ENCODE measurements around the gene XAB2. TPM values are rescaled to one million over a fixed set of nuclear protein-coding genes. Genes with fewer than 3 reads are reported as not detected.

Gene XAB2
- total and polyA plus RNA-seq, 12 donors, result 18.6 to 31.9 (median 22.7) TPM

DNA sequence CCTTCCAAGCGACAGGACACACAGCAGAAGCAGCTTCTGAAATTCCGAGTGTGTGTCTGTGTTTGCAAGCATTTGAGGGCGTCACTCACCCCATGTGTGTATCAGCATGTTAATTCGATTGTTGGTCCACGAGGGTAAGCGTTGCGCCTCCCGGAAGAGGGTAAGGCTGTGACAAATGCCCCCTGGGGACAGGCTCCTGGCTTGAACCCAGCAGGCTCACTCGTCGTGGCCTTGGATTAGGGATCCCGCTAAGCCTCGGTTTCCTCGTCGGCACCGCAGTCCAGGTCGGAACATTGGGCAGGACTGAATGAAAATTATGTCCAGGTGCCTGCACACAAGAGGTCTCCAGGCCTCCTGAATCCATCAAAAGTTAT is 7.0 kb upstream of the XAB2 start:
- H3K4me1 ChIP-seq, result peaks cover 0 to 22% (median 6%) of the 10 kb centered on the region in 9 donors
- peaks cover 0 to 17% (median 0%) of the 10 kb centered on the region in 9 donors for H3K36me3 ChIP-seq
- peaks cover 4 to 36% (median 27%) of the 10 kb centered on the region in 7 donors for H3K27me3 ChIP-seq
- WGBS, 2 donors, result 59 to 61% methylated on average over 16 of the region's 16 CpGs
- TF ChIP-seq, protein P1, sequence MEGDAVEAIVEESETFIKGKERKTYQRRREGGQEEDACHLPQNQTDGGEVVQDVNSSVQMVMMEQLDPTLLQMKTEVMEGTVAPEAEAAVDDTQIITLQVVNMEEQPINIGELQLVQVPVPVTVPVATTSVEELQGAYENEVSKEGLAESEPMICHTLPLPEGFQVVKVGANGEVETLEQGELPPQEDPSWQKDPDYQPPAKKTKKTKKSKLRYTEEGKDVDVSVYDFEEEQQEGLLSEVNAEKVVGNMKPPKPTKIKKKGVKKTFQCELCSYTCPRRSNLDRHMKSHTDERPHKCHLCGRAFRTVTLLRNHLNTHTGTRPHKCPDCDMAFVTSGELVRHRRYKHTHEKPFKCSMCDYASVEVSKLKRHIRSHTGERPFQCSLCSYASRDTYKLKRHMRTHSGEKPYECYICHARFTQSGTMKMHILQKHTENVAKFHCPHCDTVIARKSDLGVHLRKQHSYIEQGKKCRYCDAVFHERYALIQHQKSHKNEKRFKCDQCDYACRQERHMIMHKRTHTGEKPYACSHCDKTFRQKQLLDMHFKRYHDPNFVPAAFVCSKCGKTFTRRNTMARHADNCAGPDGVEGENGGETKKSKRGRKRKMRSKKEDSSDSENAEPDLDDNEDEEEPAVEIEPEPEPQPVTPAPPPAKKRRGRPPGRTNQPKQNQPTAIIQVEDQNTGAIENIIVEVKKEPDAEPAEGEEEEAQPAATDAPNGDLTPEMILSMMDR (IDR thresholded peaks at IDR 0.05), result no peak
- peak overlapping the region in 1 of 10 donors; percentile 95 for H3K27ac ChIP-seq
- intact Hi-C loops (cut with DNase I), result no loop called here
- peak overlapping the region in 4 of 10 donors; percentile 34 to 76 (median 38) for H3K4me3 ChIP-seq
- ATAC-seq, result no peak
- no peak for DNase-seq
- no peaks in the 10 kb centered on the region for H3K9me3 ChIP-seq

DNA sequence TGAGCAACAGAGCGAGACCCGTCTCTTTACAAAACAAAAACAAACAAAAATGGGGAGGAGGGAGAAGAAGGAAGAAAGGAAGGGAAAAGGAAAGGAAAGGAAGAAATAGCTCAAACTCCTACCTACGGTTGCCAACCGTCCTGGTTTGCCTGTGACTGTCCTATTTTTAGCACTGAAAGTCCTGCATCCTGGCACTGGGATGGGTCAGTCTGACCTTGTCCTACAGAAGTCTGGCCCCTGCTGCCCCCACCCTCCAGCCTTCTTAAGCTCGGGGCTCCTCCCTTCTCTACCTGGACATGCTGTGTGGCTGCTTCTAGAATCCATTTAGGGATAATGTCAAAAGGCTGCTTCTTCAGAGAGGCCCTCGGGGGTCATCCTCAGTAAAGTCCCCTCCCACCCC is 6.3 kb upstream of the XAB2 start:
- WGBS, 2 donors, result 39 to 40% methylated on average over 6 of the region's 6 CpGs
- intact Hi-C loops (cut with DNase I), result no loop called here
- ATAC-seq (peak in 1 of 8 donors; percentile 40), DNase-seq (no peak)
- peaks cover 0 to 16% (median 0%) of the 10 kb centered on the region in 9 donors for H3K36me3 ChIP-seq
- H3K27me3 ChIP-seq, result peaks cover 4 to 36% (median 27%) of the 10 kb centered on the region in 7 donors
- no peak overlapping the region for H3K4me3 ChIP-seq
- H3K9me3 ChIP-seq, result no peaks in the 10 kb centered on the region
- H3K27ac ChIP-seq, result no peak overlapping the region
- TF ChIP-seq, protein P1 (IDR thresholded peaks at IDR 0.05), result no peak
- H3K4me1 ChIP-seq, result peaks cover under 1 to 28% (median 11%) of the 10 kb centered on the region in 9 donors

DNA sequence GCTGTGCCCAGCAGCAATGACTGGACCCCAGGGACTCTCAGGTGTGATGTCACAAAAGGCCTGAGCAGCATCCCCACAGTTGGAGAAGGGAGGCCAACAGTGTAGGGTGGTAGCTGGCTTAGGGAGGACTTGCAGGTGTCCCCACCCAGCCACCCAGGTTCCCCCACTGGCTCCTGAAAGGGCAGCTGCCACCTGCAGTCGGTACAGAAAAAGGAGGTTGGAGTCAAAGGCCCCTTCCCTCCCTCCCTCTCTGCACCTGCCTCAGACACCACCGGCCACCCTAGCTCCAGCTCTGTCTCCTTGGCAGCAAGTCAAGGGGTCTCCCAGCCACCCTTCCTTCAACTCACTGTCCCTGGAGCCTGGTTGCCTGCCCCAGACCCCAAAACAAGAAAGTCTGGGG is 4.4 kb upstream of the XAB2 start, which contains the start of gene PCP2:
TSS of gene PCP2 (minus strand) at position 22 of the 400 bp plus-strand sequence. CDS start 262 bp downstream, outside the sequence.
- H3K27ac ChIP-seq, result no peak within 1 kb of the TSS
- H3K36me3 ChIP-seq, result peaks cover 0 to 14% (median 0%) of the 10 kb centered on the region in 9 donors
- TF ChIP-seq, protein P1 (IDR thresholded peaks at IDR 0.05), result no peak
- ATAC-seq (no peak), DNase-seq (no peak)
- intact Hi-C loops (cut with DNase I), result no loop called here
- peaks cover 4 to 32% (median 27%) of the 10 kb centered on the region in 7 donors for H3K27me3 ChIP-seq
- H3K9me3 ChIP-seq, result no peaks in the 10 kb centered on the region
- WGBS, 2 donors, result 36 to 67% methylated on average over 1 to 2 of the region's 2 CpGs
- H3K4me3 ChIP-seq, result no peak within 1 kb of the TSS
- H3K4me1 ChIP-seq, result peaks cover 5 to 38% (median 20%) of the 10 kb centered on the region in 9 donors

DNA sequence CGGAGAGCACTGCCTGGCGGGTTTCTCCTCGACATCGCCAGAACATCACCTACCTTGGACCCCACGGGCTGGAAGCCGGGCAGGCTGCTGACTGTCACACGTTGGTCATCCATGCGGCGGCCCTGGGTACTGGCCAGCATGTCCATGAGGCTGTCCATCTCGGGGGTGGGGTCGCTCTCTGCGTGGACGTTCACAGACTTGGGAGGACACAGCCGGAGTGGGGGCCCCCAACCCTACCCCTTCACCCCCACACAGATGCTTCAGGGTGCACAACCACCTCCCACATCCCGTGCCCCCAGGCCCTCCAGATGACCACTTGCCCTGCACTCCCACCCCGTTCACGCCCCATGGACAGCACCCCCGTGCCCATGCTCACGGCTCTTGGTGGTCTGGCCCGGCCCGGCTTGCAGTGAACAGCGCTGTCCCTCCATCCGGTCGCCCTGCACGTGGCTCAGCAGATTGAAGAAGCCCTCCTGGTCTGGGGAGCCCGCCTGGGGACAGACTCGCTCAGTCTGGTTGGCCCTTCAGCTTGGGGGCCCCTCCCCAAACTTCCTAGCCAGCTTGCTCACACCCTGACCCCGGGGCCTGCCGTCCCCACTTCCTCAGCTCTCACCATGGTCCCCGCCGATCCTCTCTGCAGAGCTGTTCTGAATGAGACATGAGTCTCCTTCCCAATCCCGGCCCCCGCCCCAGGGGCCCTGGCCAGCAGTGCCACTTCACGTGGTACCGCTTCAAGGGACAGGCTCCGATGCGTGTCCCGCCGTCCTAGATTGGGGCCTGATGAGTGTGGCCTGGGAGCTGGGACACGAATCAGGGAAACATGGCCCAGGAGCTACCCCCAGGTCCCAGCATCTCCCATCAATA is 3.2 kb upstream of the XAB2 start:
- peaks cover 11 to 39% (median 32%) of the 10 kb centered on the region in 9 donors for H3K4me1 ChIP-seq
- intact Hi-C loops (cut with DNase I), result no loop called here
- 88 to 93% methylated on average over 40 of the region's 40 CpGs for WGBS, 2 donors
- no peak for DNase-seq
- H3K27me3 ChIP-seq, result peaks cover 0 to 20% (median 16%) of the 10 kb centered on the region in 7 donors
- TF ChIP-seq, protein P1 (IDR thresholded peaks at IDR 0.05), result no peak
- no peaks in the 10 kb centered on the region for H3K9me3 ChIP-seq
- ATAC-seq, result no peak
- no peak overlapping the region for H3K27ac ChIP-seq
- no peak overlapping the region for H3K4me3 ChIP-seq
- H3K36me3 ChIP-seq, result peaks cover 0 to 14% (median 0%) of the 10 kb centered on the region in 9 donors
